Measurements from ENCODE around the gene OR2A25.
"Not testable (repeated sequence)": the region's sequence is repeated elsewhere in the genome, so short reads cannot be mapped to it uniquely, and the experiment has no call there.

The OR2A25 gene

GRCh38 chr7:144069511-144069910, at the start of gene OR2A25:
TSS of gene OR2A25 (plus strand) at chr7:144069811. CDS start at chr7:144074220, 4,409 bp downstream.
- DNase-seq (ENCODE audit: low spot score), result no peak

DNA sequence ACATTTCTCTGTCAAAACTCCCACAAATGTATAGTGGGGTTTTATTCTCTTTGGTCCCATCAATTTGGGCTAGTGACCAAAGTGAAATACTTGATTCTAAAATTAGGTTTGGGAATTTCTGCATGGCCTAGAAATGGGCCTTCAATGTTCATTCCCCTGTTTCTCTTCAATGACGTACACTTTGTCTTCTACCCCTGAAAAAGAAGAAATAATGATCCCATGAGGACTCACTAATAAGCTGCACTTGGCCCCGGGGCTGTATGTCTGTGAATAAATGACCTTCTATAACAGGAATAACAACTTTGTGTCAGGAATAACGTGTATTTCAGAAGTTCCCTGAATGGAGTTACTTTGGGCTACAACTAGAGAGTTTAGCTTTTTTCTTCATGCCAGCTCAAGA, 49.3 kb upstream of the OR2A25 start:
- no peak for DNase-seq (ENCODE audit: low spot score)

- no peak for DNase-seq (ENCODE audit: low spot score)
Measured at GRCh38 chr7:144022169-144022568, 47.4 kb upstream of the OR2A25 start.

DNA sequence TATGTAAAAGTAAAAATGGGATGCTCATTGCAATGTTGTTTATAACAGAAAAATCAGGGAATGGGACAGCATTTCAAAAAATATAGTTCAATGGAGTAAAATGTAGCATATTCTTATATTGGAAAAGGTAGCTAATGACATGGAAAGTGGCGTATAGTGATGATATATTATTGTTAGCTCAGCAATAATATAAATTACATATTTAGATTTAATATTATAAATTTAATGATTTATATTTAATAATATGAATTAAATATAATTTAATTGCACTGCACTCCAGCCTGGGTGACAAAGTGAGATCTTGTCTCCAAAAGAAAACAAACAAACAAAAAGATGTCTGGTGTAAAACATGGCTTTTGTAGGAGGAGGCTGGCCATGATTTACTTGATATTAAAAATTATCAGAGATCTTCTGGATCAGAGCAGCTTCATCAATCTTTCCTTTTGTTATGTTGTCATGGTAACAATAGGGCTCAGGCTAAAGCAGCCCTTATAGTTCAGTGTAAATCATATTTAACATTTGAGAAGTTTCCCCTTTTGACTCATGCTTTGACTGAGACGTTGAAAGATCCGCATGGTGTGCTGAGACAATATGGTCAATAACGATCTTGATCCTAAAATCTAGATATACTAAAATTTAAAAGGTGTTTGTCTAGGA, 46.3 kb upstream of the OR2A25 start:
- no peak for DNase-seq (ENCODE audit: low spot score)

- no peak for DNase-seq (ENCODE audit: low spot score)
Measured at GRCh38 chr7:144024213-144024612, 45.4 kb upstream of the OR2A25 start.

- no peak for DNase-seq (ENCODE audit: low spot score)
Measured at GRCh38 chr7:144026203-144026883, 43.3 kb upstream of the OR2A25 start.

DNA sequence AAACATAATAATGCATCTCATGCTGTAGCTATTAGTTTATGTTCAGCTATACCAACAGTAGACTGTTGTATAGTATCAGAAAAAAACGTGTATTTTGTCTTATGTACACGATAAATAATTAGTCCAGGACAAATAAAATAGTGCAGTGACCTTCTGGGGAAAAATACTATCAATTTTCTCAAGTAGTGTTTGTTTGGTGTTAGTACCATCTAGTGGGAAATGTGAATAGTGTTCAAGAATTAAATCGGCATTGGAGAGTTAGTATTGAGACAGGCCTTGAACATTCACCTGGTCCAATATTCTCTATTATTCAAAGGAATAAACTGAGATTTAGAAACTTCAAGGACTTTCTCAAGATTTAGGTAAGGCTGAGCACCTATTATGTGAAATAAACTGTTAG, 42.5 kb upstream of the OR2A25 start:
- DNase-seq (ENCODE audit: low spot score), result peak; percentile 14

- no peak for DNase-seq (ENCODE audit: low spot score)
Measured at GRCh38 chr7:144027974-144028373, 41.6 kb upstream of the OR2A25 start.

GRCh38 chr7:144028547-144028946, 41.1 kb upstream of the OR2A25 start:
- DNase-seq (ENCODE audit: low spot score), result no peak

DNA sequence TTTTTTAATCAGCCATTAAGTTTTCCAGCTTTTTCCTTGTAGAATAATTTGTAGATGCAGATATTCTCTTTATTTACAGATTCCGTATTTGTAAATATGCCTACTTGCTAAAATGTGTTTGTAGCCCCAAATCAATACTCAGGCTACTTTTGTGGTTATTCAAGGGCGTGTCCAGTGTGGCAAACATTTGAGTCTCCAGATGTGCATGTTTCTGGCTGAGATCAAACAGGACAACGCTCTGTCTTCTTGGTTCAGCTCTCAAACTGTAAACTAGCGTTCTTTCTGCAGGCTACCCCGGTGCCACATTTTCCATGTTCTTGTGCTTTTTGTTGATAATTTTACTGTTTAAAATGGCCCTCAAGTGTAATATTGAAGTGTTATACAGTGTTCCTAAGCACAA, 37.1 kb upstream of the OR2A25 start:
- DNase-seq (ENCODE audit: low spot score), result no peak

DNA sequence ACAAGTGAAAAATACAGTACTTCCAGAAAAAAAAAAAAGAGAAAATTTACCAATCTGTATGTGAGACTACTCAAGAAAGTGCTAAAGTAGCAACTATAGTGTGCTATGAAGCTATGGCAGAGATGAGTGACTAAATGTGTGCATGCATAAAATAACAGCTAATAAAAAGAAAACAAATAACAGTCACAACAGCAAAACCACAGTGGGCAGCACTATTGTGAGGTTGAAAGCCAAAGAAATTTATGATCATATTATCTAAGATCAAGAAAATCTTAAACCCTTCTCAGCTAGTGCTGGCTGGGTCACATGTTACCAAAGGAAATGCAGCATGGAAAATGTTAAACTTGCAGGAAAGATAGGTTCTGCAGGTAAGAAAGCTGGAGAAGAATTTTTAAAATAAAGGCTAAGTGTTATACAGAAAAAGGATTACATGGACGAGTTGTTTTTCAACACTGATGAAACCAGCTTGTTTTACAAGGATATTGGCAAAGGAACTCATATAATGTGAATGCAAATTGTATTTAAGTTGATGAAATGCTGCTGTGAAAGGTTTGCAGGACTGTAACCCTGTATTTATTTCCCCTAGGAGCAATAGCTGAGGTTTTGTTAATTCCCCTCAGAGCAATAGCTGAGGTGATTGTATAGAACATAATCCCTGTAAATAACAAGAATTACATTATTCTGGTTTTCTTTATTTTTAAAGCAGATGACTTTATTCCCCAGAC, 36.5 kb upstream of the OR2A25 start:
- DNase-seq (ENCODE audit: low spot score), result no peak

- DNase-seq (ENCODE audit: low spot score), result no peak
Measured at GRCh38 chr7:144035385-144035784, 34.2 kb upstream of the OR2A25 start.

DNA sequence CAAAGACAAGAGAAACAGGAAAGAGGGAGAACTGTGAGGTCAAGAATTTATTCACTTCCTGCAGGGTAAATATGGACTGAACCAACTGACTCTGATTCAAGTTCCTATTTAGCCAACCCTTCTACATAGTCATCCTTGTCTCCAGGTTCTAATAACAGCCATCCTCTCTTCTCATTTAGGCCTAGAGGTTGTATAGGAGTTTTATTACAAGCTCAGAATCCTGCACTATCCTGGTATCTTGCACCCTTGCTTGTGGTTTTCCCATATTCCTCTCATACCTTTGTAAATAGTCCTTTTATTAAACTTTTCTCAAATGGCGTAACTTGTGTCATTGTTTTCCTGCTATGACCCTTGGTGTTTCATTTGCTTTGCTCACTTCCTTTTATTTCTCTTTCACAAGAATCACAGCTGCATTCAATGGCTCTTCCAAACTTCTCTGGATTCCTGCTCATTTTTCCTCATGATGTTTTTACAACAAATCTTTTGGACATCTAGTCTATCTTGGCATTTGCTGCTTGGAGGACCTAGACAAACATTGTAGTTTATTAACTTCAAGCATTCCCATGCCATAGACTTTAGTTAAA, 33.2 kb upstream of the OR2A25 start:
- DNase-seq (ENCODE audit: low spot score), result no peak

DNA sequence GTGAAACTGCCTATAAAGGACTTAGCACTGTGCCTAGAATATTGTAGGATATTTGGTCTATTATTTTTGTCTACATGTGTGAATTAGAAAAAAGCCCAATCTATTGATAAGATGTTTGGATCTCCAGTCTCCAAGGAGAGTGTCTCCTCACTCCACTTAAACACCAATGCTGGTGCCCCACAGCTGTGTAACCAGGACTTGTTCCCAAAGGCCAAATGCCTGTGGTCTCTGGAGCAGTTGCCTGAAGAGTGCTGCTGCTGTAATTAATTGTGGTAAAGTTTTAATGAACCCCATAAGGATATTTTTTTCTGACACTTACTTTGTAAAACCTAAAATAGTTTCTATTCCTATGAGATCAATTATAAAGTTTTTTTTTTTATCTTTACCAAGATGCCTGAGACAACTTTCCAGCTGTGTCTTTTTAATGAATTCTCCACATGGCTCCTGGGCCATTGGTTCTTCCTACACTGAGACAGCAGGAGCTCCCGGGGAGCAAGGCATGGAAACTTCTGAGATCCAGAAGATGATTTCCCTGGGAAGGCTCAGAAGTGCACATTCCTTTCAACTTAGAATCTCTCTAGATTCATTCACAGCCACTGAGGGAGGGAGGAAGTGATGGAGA, 32.1 kb upstream of the OR2A25 start:
- DNase-seq (ENCODE audit: low spot score), result no peak

- DNase-seq (ENCODE audit: low spot score), result no peak
Measured at GRCh38 chr7:144038887-144039286, 30.7 kb upstream of the OR2A25 start.

DNA sequence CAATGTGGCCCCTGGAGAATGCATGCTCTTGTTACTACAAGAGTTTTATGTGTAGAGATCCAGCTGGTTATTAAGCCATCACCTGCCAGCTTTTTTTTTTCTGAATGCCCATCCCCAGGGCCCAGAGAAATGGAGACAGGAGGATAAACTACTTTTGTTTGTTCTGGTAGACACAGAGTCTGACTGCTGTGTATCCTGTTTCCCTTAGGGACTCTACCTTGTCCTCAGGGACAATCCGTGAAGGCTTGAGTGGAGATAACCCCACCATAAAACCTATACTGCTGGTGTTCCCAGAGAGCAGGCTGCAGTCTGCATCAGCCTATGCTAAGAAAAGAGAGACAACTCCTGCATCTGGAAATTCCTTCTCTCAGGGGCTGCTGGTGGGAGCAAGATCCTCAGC, 21.0 kb upstream of the OR2A25 start, which contains the start of gene OR2A5:
Gene OR2A5 (plus strand): TSS at position 301 of the 400 bp plus-strand sequence. CDS start 1,454 bp downstream, outside the sequence.
- no peak for DNase-seq (ENCODE audit: low spot score)

GRCh38 chr7:144049491-144049890, 20.1 kb upstream of the OR2A25 start:
- no peak for DNase-seq (ENCODE audit: low spot score)

DNA sequence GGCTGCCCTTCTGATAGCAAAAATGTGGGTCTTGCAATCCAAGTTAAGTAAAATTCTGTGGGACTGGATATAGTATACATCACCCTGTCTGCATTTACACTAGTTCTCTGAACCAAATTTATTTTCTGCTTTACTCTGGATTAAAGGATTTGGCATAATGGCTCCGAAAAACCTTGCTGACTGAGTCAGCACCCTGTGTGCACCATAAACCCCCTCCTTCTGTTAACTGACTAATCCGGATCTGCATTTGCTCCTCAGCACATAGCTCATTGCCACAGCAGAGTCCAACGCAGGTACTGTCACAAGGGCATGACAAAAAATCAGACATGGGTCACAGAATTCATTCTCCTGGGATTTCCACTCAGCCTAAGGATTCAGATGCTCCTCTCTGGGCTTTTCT, 19.5 kb upstream of the OR2A25 start:
- no peak for DNase-seq (ENCODE audit: low spot score)

DNA sequence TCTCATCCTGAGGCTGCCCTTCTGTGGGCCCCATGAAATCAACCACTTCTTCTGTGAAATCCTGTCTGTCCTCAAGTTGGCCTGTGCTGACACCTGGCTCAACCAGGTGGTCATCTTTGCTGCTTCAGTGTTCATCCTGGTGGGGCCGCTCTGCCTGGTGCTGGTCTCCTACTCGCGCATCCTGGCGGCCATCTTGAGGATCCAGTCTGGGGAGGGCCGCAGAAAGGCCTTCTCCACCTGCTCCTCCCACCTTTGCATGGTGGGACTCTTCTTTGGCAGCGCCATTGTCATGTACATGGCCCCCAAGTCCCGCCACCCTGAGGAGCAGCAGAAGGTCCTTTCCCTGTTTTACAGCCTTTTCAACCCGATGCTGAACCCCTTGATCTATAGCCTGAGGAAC, 18.7 kb upstream of the OR2A25 start:
- DNase-seq (ENCODE audit: low spot score), result not testable (repeated sequence)

- no peak for DNase-seq (ENCODE audit: low spot score)
Measured at GRCh38 chr7:144057954-144058353, 11.7 kb upstream of the OR2A25 start.

DNA sequence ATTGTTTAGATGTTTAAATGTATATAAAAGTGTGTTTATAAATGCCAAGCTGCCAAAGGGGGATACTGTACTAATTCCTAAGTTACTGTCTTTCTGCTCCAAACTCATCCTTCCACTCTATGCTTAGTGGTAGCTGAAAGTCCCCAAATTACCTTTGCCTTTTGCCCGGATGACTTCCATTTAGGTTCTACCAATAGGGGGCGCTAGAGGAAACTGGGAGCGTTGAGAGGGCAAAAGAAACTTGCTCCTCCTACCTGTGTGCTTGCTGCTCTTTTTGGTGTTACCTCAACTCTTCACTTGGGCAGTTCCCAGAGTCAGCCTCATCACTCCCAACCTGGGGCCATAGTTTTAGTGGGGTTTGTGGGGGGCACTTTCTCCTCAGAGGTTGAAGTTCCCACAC, 5.9 kb upstream of the OR2A25 start:
- no peak for DNase-seq (ENCODE audit: low spot score)

DNA sequence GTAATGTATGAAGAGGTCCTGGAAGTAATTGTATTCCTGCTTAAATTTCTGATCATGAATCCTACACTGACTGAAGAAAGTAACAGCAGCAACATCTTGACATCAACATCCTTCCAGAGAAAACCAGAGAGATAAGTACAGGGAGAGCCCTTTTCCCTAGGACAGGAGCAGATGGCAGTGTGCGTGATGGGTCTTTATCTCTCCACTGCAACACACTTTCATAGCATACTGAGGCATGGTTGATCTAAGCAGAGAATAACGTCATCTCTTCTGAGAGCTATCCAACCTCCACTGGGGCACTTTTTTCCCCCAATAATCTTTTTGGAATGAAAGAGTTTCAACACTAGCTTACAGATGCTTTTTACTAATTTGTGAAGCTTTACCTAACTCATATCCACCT, 342 bp downstream of the OR2A25 start:
- no peak for DNase-seq (ENCODE audit: low spot score)

Data from kidney capillary endothelial cell (primary cell).